ENCODE results near the gene NDUFAF7.
"Not testable (repeated sequence)": the region's sequence is repeated elsewhere in the genome, so short reads cannot be mapped to it uniquely, and the experiment has no call there.

Gene NDUFAF7

DNA sequence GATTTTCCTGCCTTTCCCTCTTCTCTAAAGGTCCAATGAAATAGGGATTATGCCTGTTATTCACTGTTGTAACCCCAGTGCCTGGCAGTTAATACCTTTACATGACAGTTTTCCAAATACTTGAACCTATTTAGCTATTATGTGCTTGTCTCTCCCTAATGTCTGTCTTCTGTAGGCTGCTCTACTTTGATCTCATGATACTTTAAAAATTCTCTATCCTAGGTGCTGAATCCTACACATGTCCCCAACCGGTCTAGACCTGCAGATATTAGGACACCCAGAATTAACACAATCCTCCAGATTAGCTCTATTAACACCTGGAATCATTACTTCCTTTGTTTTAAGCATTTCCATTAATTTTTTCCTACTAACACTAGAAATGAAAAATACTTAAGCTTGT lies 7.4 kb upstream of the NDUFAF7 start:
- DNase-seq (ENCODE audit: extremely low read depth, insufficient read length) = no peak
- Histone ChIP-seq H3K4me3 (replicated peaks; ENCODE audit: low read depth, low read length) (no peak overlapping the region), H3K27me3 (replicated peaks; ENCODE audit: control insufficient read depth, insufficient read depth, low read length) (no peaks in the 10 kb centered on the region), H3K36me3 (ENCODE audit: control insufficient read depth, insufficient read depth, low read length) (peaks cover 6% of the 10 kb centered on the region)
- TF ChIP-seq, protein P1, sequence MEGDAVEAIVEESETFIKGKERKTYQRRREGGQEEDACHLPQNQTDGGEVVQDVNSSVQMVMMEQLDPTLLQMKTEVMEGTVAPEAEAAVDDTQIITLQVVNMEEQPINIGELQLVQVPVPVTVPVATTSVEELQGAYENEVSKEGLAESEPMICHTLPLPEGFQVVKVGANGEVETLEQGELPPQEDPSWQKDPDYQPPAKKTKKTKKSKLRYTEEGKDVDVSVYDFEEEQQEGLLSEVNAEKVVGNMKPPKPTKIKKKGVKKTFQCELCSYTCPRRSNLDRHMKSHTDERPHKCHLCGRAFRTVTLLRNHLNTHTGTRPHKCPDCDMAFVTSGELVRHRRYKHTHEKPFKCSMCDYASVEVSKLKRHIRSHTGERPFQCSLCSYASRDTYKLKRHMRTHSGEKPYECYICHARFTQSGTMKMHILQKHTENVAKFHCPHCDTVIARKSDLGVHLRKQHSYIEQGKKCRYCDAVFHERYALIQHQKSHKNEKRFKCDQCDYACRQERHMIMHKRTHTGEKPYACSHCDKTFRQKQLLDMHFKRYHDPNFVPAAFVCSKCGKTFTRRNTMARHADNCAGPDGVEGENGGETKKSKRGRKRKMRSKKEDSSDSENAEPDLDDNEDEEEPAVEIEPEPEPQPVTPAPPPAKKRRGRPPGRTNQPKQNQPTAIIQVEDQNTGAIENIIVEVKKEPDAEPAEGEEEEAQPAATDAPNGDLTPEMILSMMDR (IDR thresholded peaks at IDR 0.05; ENCODE audit: insufficient read depth, low read length, poor library complexity, severe bottlenecking) = no peak

DNA sequence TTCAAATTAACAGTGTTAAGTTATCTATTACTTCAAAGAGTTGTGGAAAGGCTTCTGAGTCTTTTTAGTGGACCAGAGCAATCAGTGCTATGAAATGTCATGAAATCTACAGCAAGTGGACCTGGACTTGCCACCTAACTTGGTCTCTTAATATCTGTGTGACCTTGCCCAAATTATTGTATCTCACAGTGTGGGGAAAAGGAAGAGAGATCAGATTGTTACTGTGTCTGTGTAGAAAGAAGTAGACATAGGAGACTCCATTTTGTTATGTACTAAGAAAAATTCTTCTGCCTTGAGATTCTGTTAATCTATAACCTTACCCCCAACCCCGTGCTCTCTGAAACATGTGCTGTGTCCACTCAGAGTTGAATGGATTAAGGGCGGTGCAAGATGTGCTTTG lies 6.3 kb upstream of the NDUFAF7 start:
- H3K27me3 ChIP-seq (replicated peaks; ENCODE audit: control insufficient read depth, insufficient read depth, low read length); DNase-seq (ENCODE audit: extremely low read depth, insufficient read length); H3K4me3 ChIP-seq (replicated peaks; ENCODE audit: low read depth, low read length); H3K36me3 ChIP-seq (ENCODE audit: control insufficient read depth, insufficient read depth, low read length): not testable (repeated sequence)

DNA sequence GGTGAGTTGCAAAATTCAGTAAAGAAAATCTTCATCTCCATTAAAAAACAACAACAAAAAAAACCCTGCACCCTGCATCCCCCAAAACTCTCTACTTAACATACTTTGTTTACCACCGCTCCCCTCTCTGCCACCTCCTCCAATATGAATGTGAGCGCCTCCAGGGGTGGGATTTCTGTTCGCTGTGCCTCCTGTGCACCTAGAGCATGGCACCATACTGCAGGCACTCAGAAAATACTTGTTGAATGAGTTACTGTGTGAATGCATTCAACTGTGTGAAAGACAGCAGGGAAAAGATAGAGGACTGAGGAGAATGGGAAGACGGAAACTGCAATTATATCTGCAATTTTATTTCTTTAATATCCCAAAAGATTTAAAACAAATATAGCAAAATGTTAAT lies 4.6 kb upstream of the NDUFAF7 start:
- TF ChIP-seq, protein P1 (IDR thresholded peaks at IDR 0.05; ENCODE audit: insufficient read depth, low read length, poor library complexity, severe bottlenecking) = no peak
- Histone ChIP-seq H3K36me3 (ENCODE audit: control insufficient read depth, insufficient read depth, low read length) (peaks cover 2% of the 10 kb centered on the region; the same call in 1 of the 2 replicates), H3K27me3 (replicated peaks; ENCODE audit: control insufficient read depth, insufficient read depth, low read length) (no peaks in the 10 kb centered on the region), H3K4me3 (replicated peaks; ENCODE audit: low read depth, low read length) (no peak overlapping the region)
- no peak for DNase-seq (ENCODE audit: extremely low read depth, insufficient read length)

DNA sequence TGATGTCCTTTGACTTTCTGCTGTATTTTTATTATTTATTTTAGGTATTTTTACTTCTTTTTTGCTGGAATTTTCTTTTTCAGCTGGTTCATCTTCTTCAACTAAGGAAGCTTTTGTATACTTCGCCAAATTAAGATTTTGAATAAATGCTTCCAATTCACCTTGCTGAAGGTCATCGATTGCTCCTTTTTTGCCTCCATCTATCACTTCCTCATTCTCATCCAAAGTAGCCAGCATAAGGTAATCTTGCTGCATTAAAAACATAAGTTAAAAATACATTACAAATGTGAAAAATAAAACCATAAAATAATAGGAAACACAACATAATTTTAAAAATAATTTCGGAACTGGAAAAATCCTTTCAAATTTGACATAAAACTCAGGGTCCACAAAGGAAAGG lies 2.7 kb upstream of the NDUFAF7 start:
- no peak for DNase-seq (ENCODE audit: extremely low read depth, insufficient read length)
- H3K36me3 ChIP-seq (ENCODE audit: control insufficient read depth, insufficient read depth, low read length) = peaks cover 2% of the 10 kb centered on the region; the same call in 1 of the 2 replicates
- no peaks in the 10 kb centered on the region for H3K27me3 ChIP-seq (replicated peaks; ENCODE audit: control insufficient read depth, insufficient read depth, low read length)
- TF ChIP-seq, protein P1 (IDR thresholded peaks at IDR 0.05; ENCODE audit: insufficient read depth, low read length, poor library complexity, severe bottlenecking) = no peak
- no peak overlapping the region for H3K4me3 ChIP-seq (replicated peaks; ENCODE audit: low read depth, low read length)

DNA sequence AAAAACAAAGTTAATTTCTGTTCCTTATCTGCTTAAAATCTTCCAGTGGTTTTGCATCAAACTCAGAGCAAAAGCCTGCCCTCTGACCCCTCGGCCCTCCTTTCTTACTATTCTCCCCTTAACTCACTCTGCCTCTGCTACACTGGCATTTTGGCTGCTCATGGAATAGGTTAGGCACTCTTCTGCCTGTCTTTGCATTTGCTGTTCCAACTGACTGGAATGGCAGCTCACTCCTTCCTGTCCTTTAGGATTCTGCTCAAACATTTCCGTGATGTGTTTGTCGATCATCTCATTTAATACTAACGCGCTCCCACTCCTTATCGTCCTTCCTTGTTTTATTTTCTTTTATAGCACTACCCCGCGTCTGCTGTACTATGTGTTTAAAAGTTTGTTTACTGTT lies 877 bp upstream of the NDUFAF7 start:
- no peak for DNase-seq (ENCODE audit: extremely low read depth, insufficient read length)
- TF ChIP-seq, protein P1 (IDR thresholded peaks at IDR 0.05; ENCODE audit: insufficient read depth, low read length, poor library complexity, severe bottlenecking) = no peak
- no peaks in the 10 kb centered on the region for H3K27me3 ChIP-seq (replicated peaks; ENCODE audit: control insufficient read depth, insufficient read depth, low read length)
- H3K36me3 ChIP-seq (ENCODE audit: control insufficient read depth, insufficient read depth, low read length) = peaks cover 2% of the 10 kb centered on the region; the same call in 1 of the 2 replicates
- peak overlapping the region; percentile 90 for H3K4me3 ChIP-seq (replicated peaks; ENCODE audit: low read depth, low read length)

DNA sequence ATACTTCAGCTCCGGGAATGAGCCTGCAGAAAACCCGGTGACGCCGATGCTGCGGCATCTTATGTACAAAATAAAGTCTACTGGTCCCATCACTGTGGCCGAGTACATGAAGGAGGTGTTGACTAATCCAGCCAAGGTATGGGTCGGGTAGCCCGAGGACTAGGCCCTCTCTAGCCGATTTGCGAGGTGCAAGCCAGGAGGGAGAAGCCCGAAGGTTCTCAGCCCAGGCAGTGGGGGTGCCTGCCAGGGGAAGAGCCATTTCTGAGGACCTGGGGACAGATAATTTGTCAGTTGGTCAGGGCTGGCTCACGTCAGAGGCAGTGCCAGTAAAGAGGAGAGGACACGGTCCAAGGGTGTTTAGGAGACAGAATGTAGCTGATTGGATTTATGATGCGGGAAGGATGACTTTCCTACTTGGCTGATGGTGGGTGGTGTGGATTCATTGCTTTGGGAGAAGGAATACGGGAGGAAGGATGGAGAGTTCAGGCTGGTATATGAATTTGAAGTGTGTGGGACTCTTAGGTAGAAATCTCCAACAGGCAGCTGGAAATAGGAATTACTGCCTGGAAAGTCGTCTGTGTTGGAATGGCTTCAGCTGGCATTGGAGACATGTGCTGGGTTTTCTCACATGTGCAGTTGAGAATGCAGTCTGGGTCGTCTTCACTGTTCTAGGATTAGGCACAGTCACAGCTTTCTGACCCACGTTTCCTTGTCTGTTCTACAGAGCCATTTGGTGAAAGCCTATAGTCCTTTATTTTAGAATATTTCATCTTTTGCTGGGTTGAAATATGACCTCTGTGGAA lies 874 bp downstream of the NDUFAF7 start:
- Histone ChIP-seq H3K4me3 (replicated peaks; ENCODE audit: low read depth, low read length) (peak overlapping the region; percentile 90), H3K36me3 (ENCODE audit: control insufficient read depth, insufficient read depth, low read length) (0 out of 2 replicates have a peak, but pooled peaks cover 2% of the 10 kb centered on the region), H3K27me3 (replicated peaks; ENCODE audit: control insufficient read depth, insufficient read depth, low read length) (no peaks in the 10 kb centered on the region)
- TF ChIP-seq, protein P1 (IDR thresholded peaks at IDR 0.05; ENCODE audit: insufficient read depth, low read length, poor library complexity, severe bottlenecking) = no peak
- DNase-seq (ENCODE audit: extremely low read depth, insufficient read length) = no peak
